ENCODE measurements around the gene ASB10.
A peak's percentile ranks its signal among the peaks of the same experiment; 100 is the strongest.

Gene ASB10, protein sequence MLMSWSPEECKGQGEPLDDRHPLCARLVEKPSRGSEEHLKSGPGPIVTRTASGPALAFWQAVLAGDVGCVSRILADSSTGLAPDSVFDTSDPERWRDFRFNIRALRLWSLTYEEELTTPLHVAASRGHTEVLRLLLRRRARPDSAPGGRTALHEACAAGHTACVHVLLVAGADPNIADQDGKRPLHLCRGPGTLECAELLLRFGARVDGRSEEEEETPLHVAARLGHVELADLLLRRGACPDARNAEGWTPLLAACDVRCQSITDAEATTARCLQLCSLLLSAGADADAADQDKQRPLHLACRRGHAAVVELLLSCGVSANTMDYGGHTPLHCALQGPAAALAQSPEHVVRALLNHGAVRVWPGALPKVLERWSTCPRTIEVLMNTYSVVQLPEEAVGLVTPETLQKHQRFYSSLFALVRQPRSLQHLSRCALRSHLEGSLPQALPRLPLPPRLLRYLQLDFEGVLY

DNA sequence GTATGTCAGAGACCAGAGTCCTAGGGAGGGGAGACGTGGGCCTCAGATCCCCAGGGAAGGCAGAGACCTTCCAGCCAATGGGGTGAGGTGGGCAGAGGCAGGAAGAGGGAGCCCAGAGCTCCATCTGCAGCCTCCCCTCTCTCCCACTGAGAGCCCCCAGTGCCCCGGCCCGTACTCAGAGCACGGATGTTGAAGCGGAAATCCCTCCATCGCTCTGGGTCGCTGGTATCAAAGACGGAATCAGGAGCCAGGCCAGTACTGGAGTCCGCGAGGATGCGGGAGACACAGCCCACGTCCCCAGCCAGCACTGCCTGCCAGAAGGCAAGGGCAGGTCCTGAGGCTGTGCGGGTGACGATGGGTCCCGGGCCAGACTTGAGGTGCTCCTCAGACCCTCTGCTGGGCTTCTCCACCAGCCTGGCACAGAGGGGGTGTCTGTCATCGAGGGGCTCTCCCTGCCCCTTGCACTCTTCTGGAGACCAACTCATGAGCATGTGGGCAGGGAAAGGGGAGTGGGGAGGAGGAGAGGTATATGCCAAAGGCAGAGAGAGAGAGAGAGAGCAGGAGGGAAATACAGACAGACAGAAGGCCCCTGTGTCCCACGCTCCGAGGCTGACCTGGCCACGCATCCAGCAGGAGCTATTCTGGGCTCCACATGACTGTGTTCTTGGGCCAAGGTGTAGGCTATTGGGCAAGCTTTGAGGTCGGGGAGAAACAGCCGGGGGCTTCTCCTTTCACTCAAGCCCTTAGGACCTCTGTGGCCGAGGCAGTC is at the start of gene ASB10:
ASB10 (minus strand) TSS at position 611 of the 769 bp plus-strand sequence; CDS start at position 491, 120 bp downstream.
- no peak for DNase-seq (ENCODE audit: low spot score)

DNA sequence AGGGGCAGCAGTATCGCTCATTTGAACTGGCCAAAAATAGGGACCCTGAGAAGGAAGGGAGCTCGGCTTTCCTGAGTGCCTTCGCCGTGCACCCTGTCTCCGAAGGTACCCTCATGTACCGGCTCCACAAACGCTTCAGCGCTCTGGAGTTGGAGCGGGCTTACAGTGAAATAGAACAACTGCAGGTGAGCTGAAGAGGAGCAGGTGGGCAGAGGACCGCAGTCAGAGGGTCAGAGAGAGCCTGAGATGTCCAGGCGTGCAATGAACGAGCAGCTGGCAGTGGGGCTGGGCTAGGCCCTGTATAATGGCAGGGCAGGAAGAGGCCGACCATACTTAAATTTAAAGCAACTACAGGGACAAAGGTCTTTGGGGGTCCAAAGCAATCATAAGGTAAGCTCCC is 49.4 kb upstream of the ASB10 start:
- no peak for DNase-seq (ENCODE audit: low spot score)

DNA sequence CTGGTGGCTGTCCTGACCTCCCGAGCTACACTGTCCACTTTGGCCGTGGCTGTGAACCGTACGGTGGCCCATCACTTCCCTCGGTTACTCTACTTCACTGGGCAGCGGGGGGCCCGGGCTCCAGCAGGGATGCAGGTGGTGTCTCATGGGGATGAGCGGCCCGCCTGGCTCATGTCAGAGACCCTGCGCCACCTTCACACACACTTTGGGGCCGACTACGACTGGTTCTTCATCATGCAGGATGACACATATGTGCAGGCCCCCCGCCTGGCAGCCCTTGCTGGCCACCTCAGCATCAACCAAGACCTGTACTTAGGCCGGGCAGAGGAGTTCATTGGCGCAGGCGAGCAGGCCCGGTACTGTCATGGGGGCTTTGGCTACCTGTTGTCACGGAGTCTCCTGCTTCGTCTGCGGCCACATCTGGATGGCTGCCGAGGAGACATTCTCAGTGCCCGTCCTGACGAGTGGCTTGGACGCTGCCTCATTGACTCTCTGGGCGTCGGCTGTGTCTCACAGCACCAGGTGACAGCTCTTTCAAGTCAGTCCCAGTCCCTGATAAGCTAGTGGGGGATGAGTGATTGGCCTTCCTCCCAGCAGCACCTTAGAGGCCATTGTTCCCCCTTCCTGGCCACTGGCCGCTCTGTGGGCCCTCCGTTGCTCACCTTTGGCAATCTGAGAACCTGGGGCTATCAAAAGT is 48.2 kb upstream of the ASB10 start:
- DNase-seq (ENCODE audit: low spot score): no peak

DNA sequence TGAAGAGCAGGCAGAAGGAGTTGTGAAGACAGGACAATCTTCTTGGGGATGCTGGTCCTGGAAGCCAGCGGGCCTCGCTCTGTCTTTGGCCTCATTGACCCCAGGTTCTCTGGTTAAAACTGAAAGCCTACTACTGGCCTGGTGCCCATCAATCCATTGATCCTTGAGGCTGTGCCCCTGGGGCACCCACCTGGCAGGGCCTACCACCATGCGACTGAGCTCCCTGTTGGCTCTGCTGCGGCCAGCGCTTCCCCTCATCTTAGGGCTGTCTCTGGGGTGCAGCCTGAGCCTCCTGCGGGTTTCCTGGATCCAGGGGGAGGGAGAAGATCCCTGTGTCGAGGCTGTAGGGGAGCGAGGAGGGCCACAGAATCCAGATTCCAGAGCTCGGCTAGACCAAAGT is 46.8 kb upstream of the ASB10 start:
- no peak for DNase-seq (ENCODE audit: low spot score)

DNA sequence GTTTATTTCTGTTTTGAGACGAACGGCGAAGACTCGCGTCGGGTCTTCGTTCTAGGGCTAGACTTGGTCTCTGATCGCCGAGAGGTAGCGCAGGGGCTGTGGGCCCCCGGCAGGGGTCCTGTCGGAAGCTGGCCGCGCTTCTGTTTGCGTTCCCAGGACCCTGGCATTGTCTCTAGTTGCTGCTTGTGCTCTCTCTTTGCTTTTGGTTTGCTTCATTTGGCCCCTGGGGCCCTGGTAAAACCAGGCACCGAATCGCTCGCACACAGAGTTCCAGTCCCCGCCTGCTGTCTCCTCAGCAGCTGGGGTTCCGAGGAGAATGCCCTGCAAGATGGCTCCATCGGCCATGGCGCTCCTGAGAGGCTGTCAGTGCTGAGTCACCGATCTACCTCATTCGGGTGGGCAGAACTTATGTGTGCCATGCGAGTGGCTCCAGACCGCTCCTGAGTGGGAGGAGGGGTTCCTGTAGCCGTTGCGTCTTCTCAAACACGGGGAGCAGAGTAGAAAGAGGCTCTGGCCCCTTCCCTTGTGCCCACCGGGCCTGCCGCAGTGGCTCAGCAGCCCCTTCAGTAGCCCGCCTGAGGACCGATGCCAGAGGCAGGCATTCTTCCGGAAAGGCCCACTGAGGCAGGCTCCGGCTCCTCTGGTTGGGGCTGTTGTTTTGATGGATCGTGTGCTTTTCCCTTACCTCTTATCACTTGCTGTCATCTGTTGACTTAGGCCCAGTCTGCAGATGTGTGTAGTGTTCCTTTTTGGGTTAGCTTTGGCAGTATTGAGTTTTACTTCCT is 46.1 kb upstream of the ASB10 start:
- peak; percentile 95 for DNase-seq (ENCODE audit: low spot score)

DNA sequence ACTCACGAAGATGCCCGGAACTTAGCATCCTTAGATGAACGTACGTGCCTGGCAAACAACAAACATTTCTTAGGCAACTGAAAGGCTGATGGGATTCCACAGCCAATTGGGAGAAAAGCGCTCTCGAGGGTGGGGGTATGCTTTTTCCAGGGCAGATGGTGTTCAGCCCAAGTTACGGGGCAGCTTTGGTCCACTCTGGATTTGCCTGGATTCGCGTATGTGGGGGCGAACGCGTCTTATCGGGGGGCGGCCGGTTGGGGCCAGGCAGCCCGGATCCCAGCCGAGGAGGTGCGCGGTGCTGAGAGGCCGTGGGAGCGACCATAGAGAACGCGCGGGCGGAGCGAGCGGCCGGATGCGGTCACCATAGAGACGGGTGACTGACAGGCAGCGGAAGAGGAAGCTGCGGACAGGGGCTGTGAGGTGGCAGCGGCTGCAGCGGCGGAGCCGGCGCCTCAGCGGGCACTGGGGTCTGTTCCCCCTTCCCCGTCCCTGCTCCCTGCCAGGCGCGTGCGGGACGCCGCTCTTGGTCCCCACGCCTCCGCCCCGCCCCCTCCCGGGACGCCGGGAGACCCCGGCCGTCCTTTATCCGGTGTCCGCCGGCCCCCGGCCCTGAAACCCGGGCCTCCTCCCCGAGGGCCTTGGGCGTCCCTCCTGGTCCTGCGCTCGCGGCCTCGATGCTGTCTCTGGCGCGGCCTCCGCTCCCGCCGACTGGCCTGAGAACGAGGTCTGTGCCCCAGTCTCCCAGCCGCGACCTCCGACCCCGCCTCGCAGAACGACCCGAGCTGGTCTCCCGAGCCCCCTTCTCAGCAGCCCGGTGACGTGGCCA is 45.3 kb upstream of the ASB10 start, which contains the start of gene CHPF2:
CHPF2 (plus strand) TSS at position 393 of the 826 bp plus-strand sequence. CDS start 1,529 bp downstream, outside the sequence.
- DNase-seq (ENCODE audit: low spot score): peak; percentile 98

DNA sequence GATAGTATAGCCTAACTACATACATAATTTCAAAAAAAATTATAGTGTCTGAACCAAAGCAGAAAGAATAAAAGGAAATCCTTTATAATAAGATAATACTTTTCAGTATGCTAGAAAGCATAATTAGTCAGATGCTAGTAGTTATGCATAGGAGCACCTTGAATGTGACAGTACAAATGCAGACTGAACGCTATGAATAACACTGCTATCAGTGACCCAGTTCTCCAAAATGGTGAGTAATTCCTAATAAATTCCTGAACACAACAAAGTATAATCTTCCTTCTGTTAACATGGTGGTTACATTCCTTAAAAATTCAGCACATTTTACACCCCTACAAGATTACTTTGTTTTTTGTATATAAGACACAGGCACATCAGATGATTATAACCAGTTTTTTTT is 44.0 kb upstream of the ASB10 start:
- no peak for DNase-seq (ENCODE audit: low spot score)

DNA sequence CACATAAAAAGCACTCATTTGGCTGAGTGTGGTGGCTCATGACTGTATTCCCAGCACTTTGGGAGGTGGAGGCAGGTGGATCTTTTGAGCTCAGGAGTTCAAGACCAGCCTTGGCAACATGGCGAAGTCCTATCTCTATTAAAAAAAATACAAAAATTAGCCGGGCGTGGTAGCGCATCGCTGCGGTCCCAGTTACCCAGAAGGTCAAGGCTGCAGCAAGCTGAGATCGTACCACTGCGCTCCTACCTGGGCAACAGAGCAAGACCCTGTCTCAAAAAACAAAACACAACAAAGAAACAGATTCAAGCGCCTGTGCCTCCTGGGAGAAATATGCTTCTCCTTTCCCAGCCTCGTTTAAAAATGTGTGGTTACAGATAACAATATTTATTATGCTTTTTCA is 42.2 kb upstream of the ASB10 start:
- no peak for DNase-seq (ENCODE audit: low spot score)

DNA sequence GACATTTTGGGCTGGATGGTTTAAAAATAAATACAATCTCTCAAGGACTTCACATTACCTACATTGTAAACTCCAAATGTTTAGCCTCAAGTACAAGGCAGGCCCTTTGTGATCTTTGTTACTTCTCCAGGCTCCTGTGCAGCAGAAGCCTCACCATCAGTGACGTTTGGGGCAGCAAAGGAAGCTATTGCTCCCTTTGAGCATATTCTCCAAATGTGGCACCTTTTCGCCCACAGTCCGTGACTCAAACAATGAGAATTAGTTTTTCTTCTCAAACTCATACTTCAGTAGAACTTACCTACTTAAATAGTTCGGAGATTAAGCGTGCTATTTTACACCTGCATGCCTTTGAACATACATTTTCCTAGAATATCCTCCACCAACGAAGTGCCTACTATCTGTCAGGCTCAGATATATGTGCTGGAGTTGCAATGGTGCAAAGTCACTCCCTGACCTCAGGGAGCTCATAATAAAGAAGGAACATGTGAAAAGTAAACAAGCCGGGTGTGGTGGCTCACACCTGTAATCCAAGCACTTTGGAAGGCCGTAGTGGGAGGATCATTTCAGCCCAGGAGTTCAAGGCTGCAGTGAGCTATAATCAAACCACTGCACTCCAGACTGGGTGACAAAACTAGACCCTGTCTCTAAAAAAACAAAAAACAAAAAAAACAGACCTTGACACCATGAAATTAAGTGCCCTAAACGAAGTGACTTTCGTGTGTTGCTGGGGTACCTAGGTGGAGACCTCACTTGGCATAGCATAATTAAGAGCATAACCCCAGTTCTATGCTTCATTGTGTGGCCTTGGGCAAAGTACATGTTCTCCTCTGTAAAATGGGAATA is 41.2 kb upstream of the ASB10 start:
- no peak for DNase-seq (ENCODE audit: low spot score)

DNA sequence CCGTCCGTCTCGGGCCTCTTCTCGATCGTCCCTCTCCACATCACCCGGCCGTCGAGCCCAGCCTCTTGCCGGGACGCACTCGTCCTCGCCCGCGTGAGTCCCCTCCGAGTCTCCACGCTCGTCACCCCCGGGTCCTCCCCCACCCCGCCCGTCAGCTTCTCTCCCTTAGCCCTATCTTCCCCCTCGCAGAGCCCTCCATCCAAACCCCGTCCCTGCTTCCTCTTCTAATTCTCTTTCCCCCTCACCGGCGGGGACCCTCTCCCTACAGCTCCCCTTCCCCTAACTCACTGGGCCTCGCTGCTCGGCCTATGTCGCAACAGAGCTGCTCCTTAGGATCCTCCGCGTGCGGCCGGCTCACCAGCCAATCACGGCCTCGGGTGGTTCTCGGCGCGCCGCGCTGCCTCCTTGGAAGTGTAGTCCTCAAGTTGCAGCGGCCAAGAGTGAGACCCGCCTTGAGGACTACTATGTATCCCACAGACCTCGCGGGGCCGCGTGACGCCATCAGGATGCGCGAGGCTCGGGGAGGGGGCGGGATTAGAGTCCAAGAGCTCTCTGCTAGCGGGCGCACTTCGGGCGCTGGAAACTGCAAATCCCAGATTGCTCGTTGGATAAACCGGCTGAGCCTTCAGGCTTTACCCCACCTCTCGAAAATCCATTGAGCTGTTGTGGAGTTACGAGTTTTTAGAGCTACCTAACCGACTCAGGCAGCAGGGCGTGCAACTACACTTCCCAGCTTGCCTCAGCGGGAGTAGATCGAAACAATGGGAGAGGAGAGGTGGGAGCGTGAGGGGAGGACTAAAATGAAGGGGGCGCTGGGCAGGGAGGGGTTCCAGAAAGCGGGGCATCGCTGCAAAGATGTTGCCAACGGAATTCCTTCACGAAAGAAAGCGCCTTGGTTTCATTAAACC is 40.1 kb upstream of the ASB10 start, which contains the start of gene ABCF2:
ABCF2 (minus strand) TSS at position 331 of the 908 bp plus-strand sequence. CDS start 747 bp downstream, outside the sequence.
- peak; percentile 99 for DNase-seq (ENCODE audit: low spot score)

DNA sequence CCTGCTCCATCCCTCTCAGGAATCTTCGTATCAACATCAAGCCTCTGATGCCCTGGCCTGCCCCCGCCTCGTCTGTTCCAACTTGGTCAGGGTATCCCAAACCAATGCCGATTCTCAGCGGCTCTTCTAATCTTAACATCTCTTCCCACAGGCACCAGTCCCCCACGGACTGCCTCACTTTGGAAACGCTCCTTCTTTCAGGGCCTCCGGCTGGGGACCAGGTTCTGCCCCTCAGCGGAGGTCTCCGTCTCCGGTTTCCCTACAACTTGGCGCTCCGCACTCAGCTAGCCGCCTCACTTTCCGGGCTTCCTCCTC is 39.5 kb upstream of the ASB10 start:
- no peak for DNase-seq (ENCODE audit: low spot score)

DNA sequence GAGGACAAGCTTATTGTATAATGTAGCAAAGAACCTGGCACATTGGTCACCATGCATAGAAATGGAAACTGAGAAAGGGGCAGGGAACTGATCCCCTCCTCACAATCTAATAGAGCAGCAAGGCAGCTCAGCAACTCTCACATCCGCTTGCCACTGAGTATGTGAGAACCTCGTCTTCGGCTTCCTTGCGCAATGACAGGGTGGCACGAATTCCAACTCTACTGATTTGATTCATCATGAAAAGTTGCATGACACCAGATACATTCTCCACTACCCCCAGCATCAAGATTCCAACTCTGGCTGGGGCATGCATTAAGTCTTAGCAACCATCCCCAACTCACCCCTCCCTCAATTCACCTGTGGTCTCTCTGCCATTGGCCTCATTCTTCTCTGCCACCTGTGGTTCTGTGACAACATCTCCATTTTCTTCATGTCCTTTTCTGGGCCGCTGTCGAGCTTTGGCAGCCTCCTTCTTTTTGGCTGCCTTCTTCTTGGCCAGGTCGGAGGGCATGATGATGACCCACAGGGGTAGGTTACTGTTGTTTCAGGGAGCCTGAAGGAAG is 39.0 kb upstream of the ASB10 start:
- no peak for DNase-seq (ENCODE audit: low spot score)

DNA sequence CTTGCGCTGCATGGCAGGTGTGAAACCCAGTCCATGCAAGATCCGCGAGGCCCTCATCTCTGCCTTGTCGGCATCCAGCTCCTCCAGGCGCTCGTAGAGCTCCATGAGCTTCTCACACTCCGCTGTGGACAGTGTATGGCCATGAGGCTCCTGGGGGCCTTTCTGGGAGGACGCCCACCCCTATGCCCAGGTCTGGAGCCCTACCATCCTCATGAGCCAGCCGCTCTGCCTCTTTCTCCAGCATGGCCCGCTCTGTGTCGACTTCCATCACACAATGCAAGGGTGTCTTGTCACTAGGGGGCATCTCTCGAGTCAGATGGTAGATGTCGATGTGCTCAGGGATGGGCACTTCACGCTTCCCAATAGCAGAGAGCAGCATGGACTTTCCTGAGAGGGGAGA is 36.7 kb upstream of the ASB10 start:
- no peak for DNase-seq (ENCODE audit: low spot score)

DNA sequence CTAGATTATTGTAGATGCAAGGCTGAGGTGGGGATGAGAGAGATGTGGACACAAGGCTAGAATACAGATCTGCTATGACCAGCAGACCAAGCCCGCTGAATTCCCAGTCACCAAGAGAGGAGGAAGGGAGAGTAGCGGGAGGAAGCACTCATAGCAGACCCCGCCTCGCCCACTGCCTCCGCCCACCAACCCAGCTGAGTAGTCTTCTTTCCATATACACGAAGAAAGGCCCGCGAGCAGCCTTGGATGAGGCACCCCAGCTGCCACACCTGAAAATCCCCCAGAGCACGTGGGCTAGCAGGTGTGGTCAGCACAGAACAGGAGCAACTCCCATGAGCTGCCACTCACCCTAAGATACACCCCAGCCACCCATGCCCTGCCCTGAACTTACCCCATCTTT is 31.1 kb upstream of the ASB10 start:
- DNase-seq (ENCODE audit: low spot score): no peak

DNA sequence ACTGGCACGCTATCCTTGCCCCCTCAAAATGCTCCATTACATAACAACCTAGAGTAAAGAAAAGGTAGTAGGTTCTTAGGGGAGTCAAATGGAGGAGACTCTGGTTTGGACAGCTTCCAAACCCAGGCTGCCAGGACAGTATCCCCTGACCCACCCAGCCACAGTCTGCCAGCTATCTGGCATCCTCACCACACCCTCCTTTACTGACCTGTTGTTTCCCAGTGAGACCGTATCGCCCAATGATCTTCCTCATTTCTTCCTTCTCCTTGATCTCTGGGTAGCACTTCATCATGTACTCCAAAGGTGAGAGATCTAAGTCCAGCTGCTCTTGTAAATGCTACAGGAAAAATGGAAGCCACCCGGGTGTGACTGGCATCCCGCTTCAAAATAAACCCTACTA is 28.3 kb upstream of the ASB10 start:
- DNase-seq (ENCODE audit: low spot score): no peak

DNA sequence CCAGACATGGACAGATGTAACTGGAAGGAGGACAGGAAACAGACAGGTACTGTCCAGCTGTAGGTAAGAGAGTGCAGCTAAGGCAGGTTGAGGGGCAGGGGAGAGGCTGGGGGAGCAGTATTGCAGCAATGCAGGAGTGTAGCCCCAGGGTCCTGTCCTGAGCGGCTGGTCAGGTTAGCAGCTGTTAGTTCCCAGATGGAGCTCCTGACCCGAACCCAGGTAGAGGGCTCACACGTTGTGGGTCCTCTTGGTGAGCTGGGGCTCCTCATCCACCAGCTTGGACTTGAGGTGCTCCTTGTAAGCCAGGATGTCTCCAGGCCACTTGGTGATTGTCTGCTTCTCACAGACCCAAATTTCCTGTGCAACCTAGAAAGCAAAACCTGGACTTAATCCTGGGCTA is 26.8 kb upstream of the ASB10 start:
- no peak for DNase-seq (ENCODE audit: low spot score)

DNA sequence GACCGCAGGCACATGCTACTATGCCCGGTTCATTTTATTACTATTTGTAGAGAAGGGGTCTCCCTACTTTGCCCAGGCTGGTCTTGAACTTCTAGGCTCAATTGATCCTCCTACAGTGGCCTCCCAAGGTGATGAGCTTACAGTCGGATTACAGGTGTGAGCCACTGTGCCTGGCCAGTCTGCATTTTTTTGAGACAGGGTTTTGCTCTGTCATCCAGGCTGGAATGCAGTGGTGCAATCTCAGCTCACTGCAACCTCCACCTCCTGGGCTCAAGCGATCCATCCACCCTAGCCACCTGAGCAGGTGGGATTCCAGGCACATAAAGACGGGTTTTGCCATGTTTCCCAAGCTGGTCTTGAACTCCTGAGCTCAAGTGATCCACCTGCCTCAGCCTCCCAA is 25.6 kb upstream of the ASB10 start:
- no peak for DNase-seq (ENCODE audit: low spot score)

DNA sequence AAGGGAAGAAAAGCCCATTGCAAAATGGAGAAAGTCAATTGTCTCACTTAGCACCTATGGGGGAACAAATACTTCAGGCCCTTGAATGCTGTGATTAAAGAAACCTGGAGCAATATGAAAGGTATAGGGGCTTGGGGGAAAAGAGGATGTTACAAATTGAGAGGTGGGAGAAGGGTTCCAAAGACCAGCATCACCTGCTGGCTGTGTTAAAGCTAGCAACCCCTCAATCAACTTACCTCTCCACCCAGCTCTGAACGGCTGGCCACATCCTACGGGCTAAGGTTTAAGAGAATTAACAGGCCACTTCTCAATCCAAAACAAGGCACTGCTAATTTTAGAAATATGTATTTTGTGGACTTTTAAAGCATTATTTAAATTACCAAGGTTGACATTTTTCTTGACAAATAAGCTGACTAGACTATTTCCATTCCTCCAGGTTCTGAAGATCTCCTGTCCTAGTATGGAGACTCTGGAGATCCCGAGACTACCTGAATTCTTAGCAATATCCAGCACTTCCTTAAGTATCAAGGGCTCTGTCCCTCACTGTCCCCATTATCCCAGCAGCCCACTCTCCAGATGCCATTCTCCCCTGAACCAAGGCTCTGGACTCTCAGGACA is 24.2 kb upstream of the ASB10 start:
- no peak for DNase-seq (ENCODE audit: low spot score)

Measured in hepatic stellate cell (primary cell).